ENCODE measurements around the gene TNFSF8. TPM values are rescaled to one million over a fixed set of nuclear protein-coding genes. Genes with fewer than 3 reads are reported as not detected.

TNFSF8 gene
- total and polyA plus RNA-seq, 2 of the 4 experiments (the other 2 are of a cell fraction): not detected

- no TSS peak for BruUV-seq (replicated peaks)
- Histone ChIP-seq H3K9ac (ENCODE audit: low read depth, low read length) (no peak overlapping the region), H3K56ac (ENCODE audit: extremely low read depth, insufficient read depth, low read length) (no peak overlapping the region), H3K27ac (ENCODE audit: insufficient read depth, low read length) (no peak overlapping the region), H3K36me3 (ENCODE audit: control insufficient read depth, insufficient read depth, low read length) (no peaks in the 10 kb centered on the region), H3K9me3 (ENCODE audit: control insufficient read depth, insufficient read depth, low read length) (peaks cover 2% of the 10 kb centered on the region; the same call in 1 of the 2 replicates), H2BK15ac (ENCODE audit: low read depth, low read length) (no peak overlapping the region), H2BK20ac (ENCODE audit: low read depth, low read length) (no peak overlapping the region), H2AFZ (replicated peaks; ENCODE audit: low read length, poor library complexity) (no peak overlapping the region), H2BK120ac (ENCODE audit: low read depth, low read length) (no peak overlapping the region), H3K18ac (ENCODE audit: low read depth, low read length) (0 out of 2 replicates have a peak overlapping the region, but pooled peaks have one; percentile 20), H4K5ac (ENCODE audit: low read depth, low read length) (no peak overlapping the region; the same call in 1 of the 2 replicates), H3K27me3 (ENCODE audit: control insufficient read depth, insufficient read depth, low read length) (no peaks in the 10 kb centered on the region), H3K4me2 (ENCODE audit: low read depth, low read length) (no peak overlapping the region), H3K4me1 (ENCODE audit: control insufficient read depth, insufficient read depth, low read length) (peaks cover 6% of the 10 kb centered on the region; the same call in 1 of the 2 replicates), H2AK5ac (ENCODE audit: low read depth, low read length) (no peak overlapping the region; the same call in 1 of the 2 replicates), H3K9me1 (ENCODE audit: insufficient read depth, low read length) (peaks cover 4% of the 10 kb centered on the region; the same call in 1 of the 2 replicates), H2AK9ac (replicated peaks; ENCODE audit: low read depth, low read length, poor library complexity) (no peak overlapping the region), H4K8ac (ENCODE audit: low read depth in 2 of 2, low read length in 2 of 2) (no peak overlapping the region), H3K23ac (ENCODE audit: low read depth, low read length) (no peak overlapping the region), H3K4ac (ENCODE audit: low read depth, low read length) (peak overlapping the region; percentile 29; the same call in 1 of the 2 replicates), H2BK5ac (ENCODE audit: low read depth, low read length, poor library complexity, severe bottlenecking) (no peak overlapping the region), H4K20me1 (ENCODE audit: insufficient read depth, low read length) (no peaks in the 10 kb centered on the region), H3K4me3 (ENCODE audit: insufficient read depth, low read depth, low read length) (no peak overlapping the region), H3K14ac (replicated peaks; ENCODE audit: low read depth, low read length) (no peak overlapping the region), H4K91ac (ENCODE audit: insufficient read depth, low read depth, low read length) (no peak overlapping the region), H3K79me1 (ENCODE audit: low read depth in 1 of 2, low read length in 2 of 2) (no peaks in the 10 kb centered on the region)
- intact Hi-C loops (cut with micrococcal nuclease): no loop called here
- WGBS, 2 experiments (ENCODE audit: extremely low coverage in 2 of 2, insufficient read length in 1 of 2): 100% methylated on average over 1 of the region's 4 CpGs; no CpG with 5 or more reads in 1 of the 2 experiments
- POLR2A ChIA-PET (ENCODE audit: unreplicated experiment): no interaction called here
- dilution Hi-C loops (cut with HindIII; ENCODE audit: low sequenced_read_pairs, unreplicated experiment): no loop called here
- in situ Hi-C loops (cut with MboI; ENCODE audit: low sequenced_read_pairs): no loop called here
- CTCF ChIA-PET: no interaction called here
- no peak for TF ChIP-seq SMC3 (IDR thresholded peaks at IDR 0.05; ENCODE audit: low read depth, low read length)
- ATAC-seq (ENCODE audit: low read depth) (no peak), DNase-seq (no peak)
These were observed 41.8 kb downstream of the TNFSF8 start for GRCh38 chr9:114888607-114889006.

Measured in IMR-90 (cell line).